ENCODE measurements around the gene GALNT18. TPM values are rescaled to one million over a fixed set of nuclear protein-coding genes. Genes with fewer than 3 reads are reported as not detected.

Gene GALNT18
- total RNA-seq, 4 donors from 2014 or later, result 4.7 to 20.4 (median 14.1) TPM

DNA sequence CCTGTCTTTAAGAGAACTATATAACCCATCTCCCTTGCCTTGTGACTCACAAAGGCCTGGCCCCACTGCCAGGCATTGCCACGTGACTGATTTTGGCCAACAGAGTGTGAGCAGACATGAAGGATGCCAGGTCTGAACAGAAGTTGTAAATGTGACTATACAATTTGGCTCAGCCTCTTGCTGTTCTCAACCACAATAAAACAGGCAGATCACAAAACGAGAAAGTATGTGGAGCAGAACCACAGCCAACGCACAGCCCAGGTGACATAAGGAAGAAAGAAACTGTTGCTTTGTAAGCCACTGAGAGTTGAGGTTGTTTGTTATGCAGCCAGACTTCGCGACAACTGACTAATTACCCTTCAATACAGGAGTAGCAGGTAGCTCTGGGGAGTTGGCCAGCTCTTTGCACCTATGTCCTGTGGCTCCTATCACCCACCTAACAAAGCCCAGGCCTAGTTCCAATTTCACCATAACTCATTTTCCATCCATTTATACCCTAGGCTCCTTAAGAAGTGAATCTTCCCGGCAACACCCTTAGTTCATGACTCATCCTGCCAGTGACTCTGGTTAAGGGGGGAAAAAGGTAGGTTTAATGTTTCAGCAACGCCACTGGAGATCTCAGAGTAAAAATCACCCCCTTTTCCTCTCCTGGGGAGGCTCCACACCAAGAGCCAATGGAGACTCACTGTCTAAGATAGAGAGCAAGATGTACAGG lies 53.7 kb downstream of the GALNT18 start:
- WGBS, 2 donors, result 17 to 35% methylated on average over 7 of the region's 7 CpGs
- H3K27me3 ChIP-seq, result no peaks in the 10 kb centered on the region
- intact Hi-C loops (cut with DNase I), result no loop called here
- H3K36me3 ChIP-seq, result no peaks in the 10 kb centered on the region
- H3K9me3 ChIP-seq, result no peaks in the 10 kb centered on the region
- TF ChIP-seq, protein P1, sequence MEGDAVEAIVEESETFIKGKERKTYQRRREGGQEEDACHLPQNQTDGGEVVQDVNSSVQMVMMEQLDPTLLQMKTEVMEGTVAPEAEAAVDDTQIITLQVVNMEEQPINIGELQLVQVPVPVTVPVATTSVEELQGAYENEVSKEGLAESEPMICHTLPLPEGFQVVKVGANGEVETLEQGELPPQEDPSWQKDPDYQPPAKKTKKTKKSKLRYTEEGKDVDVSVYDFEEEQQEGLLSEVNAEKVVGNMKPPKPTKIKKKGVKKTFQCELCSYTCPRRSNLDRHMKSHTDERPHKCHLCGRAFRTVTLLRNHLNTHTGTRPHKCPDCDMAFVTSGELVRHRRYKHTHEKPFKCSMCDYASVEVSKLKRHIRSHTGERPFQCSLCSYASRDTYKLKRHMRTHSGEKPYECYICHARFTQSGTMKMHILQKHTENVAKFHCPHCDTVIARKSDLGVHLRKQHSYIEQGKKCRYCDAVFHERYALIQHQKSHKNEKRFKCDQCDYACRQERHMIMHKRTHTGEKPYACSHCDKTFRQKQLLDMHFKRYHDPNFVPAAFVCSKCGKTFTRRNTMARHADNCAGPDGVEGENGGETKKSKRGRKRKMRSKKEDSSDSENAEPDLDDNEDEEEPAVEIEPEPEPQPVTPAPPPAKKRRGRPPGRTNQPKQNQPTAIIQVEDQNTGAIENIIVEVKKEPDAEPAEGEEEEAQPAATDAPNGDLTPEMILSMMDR (IDR thresholded peaks at IDR 0.05), result no peak
- TF ChIP-seq POLR2A (IDR thresholded peaks at IDR 0.05), result no peak
- DNase-seq, result no peak
- no peak overlapping the region for H3K4me3 ChIP-seq
- H3K4me1 ChIP-seq, result peaks cover 18 to 57% (median 53%) of the 10 kb centered on the region in 3 donors
- peak overlapping the region; percentile 24 to 72 (median 36) for H3K27ac ChIP-seq

DNA sequence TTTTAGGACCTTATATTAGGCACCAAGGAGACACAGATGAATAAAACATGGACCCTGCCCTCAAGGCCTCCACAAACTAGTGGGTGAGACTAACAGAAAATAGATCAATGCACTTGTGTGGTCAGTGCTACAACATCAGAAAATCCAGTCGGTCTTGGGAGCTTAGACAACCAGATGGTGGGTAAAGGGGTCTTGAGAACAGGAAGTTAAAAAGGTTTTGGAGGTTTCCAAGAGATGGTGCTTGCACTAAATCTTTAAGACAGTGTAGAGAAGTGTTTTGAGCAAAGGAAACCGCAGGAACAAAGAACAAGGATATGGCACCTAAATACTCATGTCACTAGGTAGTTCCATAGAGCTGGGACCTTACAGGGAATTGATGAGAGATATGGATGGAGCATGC lies 56.2 kb downstream of the GALNT18 start:
- TF ChIP-seq, protein P1 (IDR thresholded peaks at IDR 0.05), result no peak
- TF ChIP-seq POLR2A (IDR thresholded peaks at IDR 0.05), result no peak
- intact Hi-C loops (cut with DNase I), result no loop called here
- 63 to 70% methylated on average over 2 of the region's 2 CpGs for WGBS, 2 donors
- no peak for DNase-seq
- Histone ChIP-seq H3K36me3 (no peaks in the 10 kb centered on the region), H3K27ac (no peak overlapping the region), H3K4me3 (no peak overlapping the region), H3K27me3 (no peaks in the 10 kb centered on the region), H3K4me1 (peaks cover 18 to 41% (median 37%) of the 10 kb centered on the region in 3 donors), H3K9me3 (no peaks in the 10 kb centered on the region)

DNA sequence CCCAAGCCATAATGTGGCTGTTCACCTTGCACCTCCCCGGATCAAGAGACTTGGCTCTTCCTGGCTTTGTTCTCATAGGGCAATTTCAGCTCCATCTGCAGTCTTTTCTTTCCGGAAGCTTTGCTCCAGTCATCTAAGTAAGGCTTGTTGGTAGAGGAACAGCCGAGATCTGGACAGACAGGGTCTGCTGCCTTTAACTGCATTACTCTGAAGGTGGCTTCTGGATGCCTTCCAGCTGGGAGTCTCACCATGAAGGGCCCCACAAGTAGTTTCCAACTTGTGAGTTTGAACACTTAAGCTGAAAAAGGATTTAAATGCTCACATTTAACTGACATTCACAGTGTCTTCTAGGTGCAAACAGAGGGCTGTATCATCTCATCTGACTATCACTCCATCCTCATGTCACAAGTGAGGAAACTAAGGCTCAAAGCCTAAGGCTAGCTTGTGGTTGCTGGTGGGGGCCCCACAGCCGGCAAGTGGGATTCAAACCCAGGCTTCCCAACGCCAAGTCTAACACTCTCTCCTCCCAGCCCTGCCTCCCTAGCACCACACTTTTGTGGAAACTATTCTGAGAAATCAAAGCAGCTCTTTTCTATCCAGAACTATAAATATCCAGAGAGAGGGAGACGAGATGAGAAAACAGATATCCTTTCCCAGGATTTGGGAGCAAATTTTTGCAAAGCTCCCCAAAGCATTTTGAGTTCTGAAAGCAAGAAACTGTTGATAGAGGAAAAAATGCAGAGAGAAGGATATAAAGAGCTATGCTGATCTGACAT lies 58.4 kb downstream of the GALNT18 start:
- WGBS, 2 donors, result 55 to 75% methylated on average over 4 to 5 of the region's 6 CpGs
- no peak overlapping the region for H3K27ac ChIP-seq

DNA sequence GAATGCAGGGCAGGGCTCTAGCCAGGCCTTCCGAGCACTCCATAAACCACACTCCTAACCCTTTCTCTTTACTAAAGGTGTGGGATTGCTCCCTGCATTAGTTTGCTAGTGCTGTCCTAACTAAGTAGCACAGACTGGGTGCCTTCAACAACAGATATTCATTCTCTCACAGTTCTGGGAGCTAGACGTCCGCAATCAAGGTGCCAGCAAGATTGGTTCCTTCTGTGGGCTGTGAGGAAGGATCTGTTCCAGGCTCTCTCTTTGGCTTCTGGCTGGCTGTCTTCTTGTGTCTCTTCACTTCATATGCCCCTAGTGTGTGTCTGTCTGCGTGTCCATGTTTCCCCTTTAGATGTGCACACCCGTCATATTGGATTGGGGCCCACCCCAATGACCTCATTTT lies 59.8 kb downstream of the GALNT18 start:
- intact Hi-C loops (cut with DNase I), result no loop called here
- no peak for TF ChIP-seq POLR2A (IDR thresholded peaks at IDR 0.05)
- TF ChIP-seq, protein P1 (IDR thresholded peaks at IDR 0.05), result no peak

More for the DNA sequence above, 58.4 kb downstream of the GALNT18 start:
- no peak overlapping the region for H3K4me3 ChIP-seq
- intact Hi-C loops (cut with DNase I), result no loop called here
- no peak for DNase-seq
- no peaks in the 10 kb centered on the region for H3K9me3 ChIP-seq
- H3K4me1 ChIP-seq, result peaks cover 0 to 25% (median 22%) of the 10 kb centered on the region in 3 donors
- H3K36me3 ChIP-seq, result no peaks in the 10 kb centered on the region
- H3K27me3 ChIP-seq, result no peaks in the 10 kb centered on the region
- TF ChIP-seq, protein P1 (IDR thresholded peaks at IDR 0.05), result no peak
- no peak for TF ChIP-seq POLR2A (IDR thresholded peaks at IDR 0.05)

DNA sequence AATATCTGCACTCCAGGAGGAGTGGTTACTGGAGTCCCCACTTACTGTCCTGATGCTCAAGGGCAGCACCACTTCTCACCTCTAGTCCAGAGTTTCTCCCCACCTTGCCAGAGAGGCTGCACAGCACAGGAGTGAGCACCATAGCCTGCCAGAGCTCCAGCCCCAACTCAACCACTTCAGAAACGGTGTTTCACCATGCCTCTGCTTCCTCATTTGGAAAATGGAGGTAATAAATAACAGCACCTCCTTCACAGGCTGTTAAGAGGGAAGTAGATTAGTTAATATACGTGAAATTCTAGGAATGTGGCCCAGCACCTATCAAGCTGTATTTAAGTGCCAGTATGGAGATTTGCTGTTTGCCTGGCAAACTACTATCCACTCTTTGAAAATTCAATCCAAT lies 63.0 kb downstream of the GALNT18 start:
- 37 to 44% methylated on average over 2 of the region's 2 CpGs for WGBS, 2 donors
- H3K27ac ChIP-seq, result no peak overlapping the region
- DNase-seq, result no peak
- no peaks in the 10 kb centered on the region for H3K36me3 ChIP-seq
- H3K27me3 ChIP-seq, result no peaks in the 10 kb centered on the region
- intact Hi-C loops (cut with DNase I), result no loop called here
- no peak for TF ChIP-seq POLR2A (IDR thresholded peaks at IDR 0.05)
- TF ChIP-seq, protein P1 (IDR thresholded peaks at IDR 0.05), result no peak
- no peak overlapping the region for H3K4me3 ChIP-seq
- H3K4me1 ChIP-seq, result peaks cover 0 to 35% (median 16%) of the 10 kb centered on the region in 3 donors
- H3K9me3 ChIP-seq, result no peaks in the 10 kb centered on the region

More for the DNA sequence above, 59.8 kb downstream of the GALNT18 start:
- Histone ChIP-seq H3K4me1 (peaks cover 0 to 21% (median 10%) of the 10 kb centered on the region in 3 donors), H3K9me3 (no peaks in the 10 kb centered on the region), H3K27ac (no peak overlapping the region), H3K36me3 (no peaks in the 10 kb centered on the region), H3K27me3 (no peaks in the 10 kb centered on the region), H3K4me3 (no peak overlapping the region)
- WGBS, 2 donors, result 92 to 95% methylated on average over 5 of the region's 5 CpGs
- no peak for DNase-seq
